HG03139 (cell line): Measurements from ENCODE around the gene ZNF784.

Experiments
- ATAC-seq: cut with Tn5 transposase; IDR thresholded peaks from one replicate; pipeline ENCODE4 v1.9.1; 2021; ENCODE audit not compliant: unreplicated experiment

Gene ZNF784

DNA sequence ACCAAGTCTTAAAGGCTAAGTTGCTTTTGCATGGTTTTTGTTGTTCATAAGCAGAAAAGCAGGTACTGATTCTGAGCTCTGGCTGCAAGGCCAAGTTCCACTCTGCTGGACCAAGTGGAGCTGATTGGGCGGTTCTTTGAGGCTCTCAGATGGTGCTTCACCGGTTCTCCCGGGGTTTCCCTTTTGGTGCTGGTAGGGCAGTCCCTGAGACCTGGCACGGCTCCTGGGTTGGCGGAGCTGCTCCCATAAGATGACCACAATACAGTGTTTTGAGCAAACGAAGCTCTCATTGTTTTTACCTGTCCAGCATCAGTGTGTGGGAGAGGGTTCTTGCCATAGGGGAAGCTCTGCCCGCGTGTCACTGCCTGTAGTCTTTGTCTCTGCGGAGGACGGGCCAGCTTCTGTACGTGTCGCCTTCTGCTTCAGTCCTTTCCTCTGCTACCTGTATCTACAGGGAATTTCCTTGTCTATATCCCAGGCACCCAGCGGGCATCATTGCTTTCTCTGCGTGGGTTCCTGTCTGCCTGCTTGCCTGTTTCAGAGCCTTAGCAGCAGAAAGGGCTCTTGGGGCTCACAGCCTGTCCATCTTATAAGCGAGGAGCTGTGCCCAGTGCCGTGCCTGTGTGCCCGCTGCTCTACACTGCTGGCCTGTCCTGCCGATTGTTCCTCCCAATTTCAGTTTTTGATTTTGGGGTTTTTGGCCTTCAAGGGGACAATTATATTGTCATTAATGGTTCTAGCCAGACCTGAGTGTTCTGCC is 32.8 kb upstream of the ZNF784 start:
- no peak for ATAC-seq

DNA sequence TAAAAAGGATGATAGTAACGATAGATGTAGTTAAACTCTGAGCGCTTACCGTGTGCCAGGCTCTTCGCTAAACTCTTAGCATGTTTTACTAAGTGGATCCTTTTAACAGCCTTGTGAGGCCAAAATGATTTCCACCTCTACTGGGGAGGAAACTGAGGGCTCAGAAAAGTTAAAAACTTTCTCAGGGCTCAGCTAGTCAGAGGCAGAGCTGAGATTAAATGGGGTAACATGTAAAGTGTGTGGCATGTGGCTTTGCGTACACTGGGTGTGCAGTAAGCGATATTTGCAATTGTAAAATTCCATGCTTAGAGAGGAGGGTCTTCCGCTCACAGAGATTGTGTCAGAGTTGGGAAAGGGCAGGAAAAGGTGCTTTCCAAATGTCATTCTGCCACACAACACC is 32.2 kb upstream of the ZNF784 start:
- ATAC-seq: no peak

- no peak for ATAC-seq
Observed at GRCh38 chr19:55655648-55656040, 31.3 kb upstream of the ZNF784 start.

DNA sequence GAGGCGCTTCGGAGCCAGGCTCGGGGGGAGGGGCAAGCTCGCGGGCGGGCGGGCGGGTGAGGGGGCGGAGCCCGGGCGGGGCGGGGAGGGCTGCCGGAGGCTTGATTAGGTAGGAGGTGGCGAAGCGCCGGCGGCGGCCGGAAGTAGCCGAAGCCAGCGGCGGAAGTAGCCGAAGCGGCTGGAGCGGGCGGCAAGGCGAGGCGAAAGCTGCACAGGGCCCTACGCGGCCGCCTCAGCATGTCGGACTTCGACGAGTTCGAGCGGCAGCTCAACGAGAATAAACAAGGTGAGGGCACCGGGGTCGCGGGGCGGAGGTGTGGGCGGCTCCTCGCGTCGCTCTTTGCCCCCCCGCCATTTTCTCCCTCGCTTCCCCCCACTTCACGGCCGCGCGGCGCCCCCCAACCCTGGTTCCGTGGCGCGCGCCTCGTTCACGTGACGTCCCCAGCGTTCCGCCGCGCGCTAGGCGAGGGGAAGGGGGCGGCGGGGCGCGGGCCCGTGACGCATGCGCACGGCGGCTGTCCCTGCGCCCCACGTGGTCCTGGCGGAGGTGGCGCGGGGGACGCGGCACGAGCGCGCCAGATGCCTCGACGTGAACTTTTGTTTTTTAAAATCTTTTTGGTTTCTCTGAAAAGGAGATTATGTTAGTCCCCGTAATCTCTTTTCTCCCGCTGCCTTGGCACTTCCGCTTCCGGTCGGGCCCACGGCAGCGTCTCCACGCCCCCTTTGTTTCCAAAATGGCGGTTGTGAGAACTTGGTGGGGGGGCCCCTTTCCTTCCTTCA is 30.7 kb upstream of the ZNF784 start, which contains the start of gene U2AF2:
Gene U2AF2, plus strand, starts transcription at position 168 of the 780 bp plus-strand sequence. Its CDS starts 70 bp downstream, at position 238.
- peak; percentile 25 for ATAC-seq

DNA sequence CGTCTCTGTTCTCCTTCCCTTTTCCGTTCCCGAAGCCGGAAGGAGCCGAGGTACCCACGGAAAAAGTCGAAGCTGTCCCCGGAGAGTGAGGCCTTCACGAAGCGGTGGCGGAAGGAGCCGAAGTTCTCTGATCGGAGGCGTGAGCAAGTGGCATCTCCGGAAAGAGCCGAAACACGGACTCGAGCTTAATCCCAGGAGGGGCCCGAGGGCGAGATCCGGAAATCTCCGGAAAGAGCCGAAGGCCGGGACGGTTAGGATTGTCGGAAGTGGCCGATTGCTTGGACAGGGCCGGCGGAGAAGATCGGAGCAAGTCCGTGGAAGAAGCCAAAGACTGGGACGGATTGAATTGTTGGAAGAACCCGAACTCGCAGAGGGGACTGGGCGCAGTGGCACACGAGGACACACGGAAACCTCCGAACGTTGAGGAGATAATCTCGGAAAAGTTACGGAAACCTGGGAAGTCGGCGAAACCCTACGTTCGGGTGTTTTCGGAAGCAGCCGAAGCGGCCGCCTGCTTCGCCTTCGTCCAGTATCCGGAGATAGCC is 30.0 kb upstream of the ZNF784 start:
- peak; percentile 58 for ATAC-seq

- peak; percentile 36 for ATAC-seq
Observed at GRCh38 chr19:55653651-55654322, 29.4 kb upstream of the ZNF784 start.

- ATAC-seq: no peak
Observed at GRCh38 chr19:55652311-55653128, 28.2 kb upstream of the ZNF784 start.

DNA sequence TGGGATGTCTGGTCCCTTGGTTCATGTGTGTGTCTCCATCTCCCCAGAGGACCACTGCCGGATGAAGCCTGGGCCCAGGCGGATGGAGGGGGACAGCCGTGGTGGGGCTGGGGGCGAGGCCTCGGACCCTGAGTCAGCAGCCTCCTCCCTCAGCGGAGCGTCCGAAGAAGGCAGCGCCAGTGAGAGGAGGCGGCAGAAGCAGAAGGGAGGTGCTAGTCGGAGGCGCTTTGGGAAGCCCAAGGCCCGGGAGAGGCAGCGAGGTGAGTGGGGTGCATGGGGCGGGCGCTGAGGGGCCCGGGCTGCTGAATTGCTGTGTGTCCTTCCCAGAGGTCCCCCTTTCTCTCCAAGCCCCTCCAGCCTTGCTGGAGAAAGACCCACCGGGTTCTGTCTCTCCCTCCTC is 26.9 kb upstream of the ZNF784 start:
- no peak for ATAC-seq

GRCh38 chr19:55650602-55651230 is 26.4 kb upstream of the ZNF784 start:
- no peak for ATAC-seq

- ATAC-seq: no peak
Observed at GRCh38 chr19:55650126-55650557, 25.8 kb upstream of the ZNF784 start.

DNA sequence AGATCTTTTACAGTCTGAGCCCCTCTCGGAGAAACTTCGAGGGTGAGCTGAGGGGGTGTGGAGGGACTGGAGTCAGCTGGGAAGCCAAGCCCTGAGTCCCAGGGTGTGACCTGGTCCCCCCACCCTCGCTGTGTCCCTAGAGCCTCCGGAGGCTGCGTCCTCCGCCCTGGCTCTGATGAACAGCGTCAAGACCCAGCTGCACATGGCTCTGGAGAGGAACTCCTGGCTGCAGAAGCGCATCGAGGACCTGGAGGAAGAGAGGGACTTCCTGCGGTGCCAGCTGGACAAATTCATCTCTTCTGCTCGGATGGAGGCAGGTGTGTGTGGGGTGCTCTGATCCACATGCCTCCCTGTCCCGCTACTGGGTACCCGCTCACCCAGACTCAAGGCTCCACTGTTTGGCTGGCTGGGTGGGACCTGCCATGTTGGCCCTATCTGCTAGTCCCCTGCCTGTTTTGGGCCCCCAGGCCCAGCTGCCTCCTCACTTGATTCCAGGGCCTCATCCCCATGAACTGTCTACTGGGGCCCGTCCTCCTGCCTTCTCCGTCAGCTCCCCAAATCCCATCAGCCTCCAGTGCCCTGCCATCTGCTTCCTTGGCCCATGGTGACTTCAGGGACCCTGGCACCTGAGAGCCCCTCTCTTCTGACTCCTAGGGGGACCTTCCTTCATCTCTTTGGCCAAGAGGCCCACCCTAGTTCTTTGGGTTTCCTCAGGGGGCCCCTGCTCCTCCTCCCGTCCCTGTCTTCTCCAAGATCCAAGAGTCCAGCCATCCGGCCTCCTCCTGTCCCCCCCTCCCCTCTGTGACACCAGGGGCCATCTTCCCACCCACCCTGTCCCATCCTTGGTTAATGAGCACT is 25.1 kb upstream of the ZNF784 start:
- no peak for ATAC-seq

- ATAC-seq: no peak
Observed at GRCh38 chr19:55648585-55649267, 24.4 kb upstream of the ZNF784 start.

- no peak for ATAC-seq
Observed at GRCh38 chr19:55647732-55648584, 23.6 kb upstream of the ZNF784 start, which contains the start of gene CCDC106. Gene CCDC106 (plus strand): TSS chr19:55648212. CDS start chr19:55649047, 835 bp downstream.

GRCh38 chr19:55646889-55647731 is 22.7 kb upstream of the ZNF784 start:
- ATAC-seq: no peak

- no peak for ATAC-seq
Observed at GRCh38 chr19:55645512-55645881, 21.1 kb upstream of the ZNF784 start.

DNA sequence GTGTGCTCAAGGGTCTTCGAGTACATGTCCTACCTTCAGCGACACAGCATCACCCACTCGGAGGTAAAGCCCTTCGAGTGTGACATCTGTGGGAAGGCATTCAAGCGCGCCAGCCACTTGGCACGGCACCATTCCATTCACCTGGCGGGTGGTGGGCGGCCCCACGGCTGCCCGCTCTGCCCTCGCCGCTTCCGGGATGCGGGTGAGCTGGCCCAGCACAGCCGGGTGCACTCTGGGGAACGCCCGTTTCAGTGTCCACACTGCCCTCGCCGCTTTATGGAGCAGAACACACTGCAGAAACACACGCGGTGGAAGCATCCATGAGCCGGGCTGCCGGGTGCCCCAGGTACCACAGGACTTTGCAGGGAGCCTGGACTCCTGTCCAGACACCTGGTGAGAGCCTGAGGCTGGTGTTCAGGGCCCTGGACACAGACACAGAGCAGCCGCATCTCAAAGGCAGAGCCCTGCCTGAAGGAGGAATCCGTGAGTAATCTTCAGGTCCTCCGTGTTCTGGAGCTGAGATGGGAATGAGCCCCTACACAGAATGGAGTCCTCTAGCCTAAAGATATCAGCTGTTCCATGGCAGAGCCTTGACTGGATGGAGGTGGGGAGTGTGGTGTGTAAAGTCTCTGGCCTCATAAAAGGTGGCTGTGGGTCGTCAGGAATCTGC is 20.6 kb upstream of the ZNF784 start:
- no peak for ATAC-seq
